Hepatocyte (in vitro differentiated cells): Measurements from ENCODE around the gene TPM2. TPM values are rescaled to one million over a fixed set of nuclear protein-coding genes. Genes with fewer than 3 reads are reported as not detected.

ENCODE experiments used
- DNase-seq: peaks from one replicate; pipeline ENCODE4 v3.0.0-alpha.2; 2016; ENCODE audit warnings: low spot score
- H2AFZ ChIP-seq: fragments of 200-600 bp; sonication (generic); 2 replicates; pipeline ENCODE4 v1.6.0; 2016; ENCODE audit warnings: antibody characterized with exemption, mild to moderate bottlenecking
- H3K27ac ChIP-seq: fragments of 200-600 bp; sonication (generic); 2 replicates; pipeline ENCODE4 v1.5.1; 2016; ENCODE audit warnings: mild to moderate bottlenecking
- H3K27me3 ChIP-seq: fragments of 200-600 bp; sonication (generic); 2 replicates; pipeline ENCODE4 v1.6.1; 2016
- H3K36me3 ChIP-seq: fragments of 200-600 bp; sonication (generic); replicated peaks from 2 replicates; pipeline ENCODE4 v1.5.1; 2016; ENCODE audit warnings: low read depth; ENCODE audit not compliant: insufficient read depth
- H3K4me1 ChIP-seq: fragments of 200-600 bp; sonication (generic); 2 replicates; pipeline ENCODE4 v1.5.1; 2016; ENCODE audit warnings: mild to moderate bottlenecking, moderate library complexity; ENCODE audit not compliant: insufficient read depth
- H3K4me2 ChIP-seq: fragments of 200-600 bp; sonication (generic); 2 replicates; pipeline ENCODE4 v1.6.0; 2016
- H3K4me3 ChIP-seq: fragments of 200-600 bp; sonication (generic); 2 replicates; pipeline ENCODE4 v1.5.1; 2016; ENCODE audit warnings: mild to moderate bottlenecking
- H3K79me2 ChIP-seq: fragments of 200-600 bp; sonication (generic); 2 replicates; pipeline ENCODE4 v1.6.0; 2017; ENCODE audit warnings: mild to moderate bottlenecking
- H3K9me2 ChIP-seq: fragments of 200-600 bp; sonication (generic); replicated peaks from 2 replicates; pipeline ENCODE4 v1.6.0; 2017; ENCODE audit warnings: mild to moderate bottlenecking; ENCODE audit not compliant: insufficient read depth
- H3K9me3 ChIP-seq: fragments of 200-600 bp; sonication (generic); 2 replicates; pipeline ENCODE4 v1.5.1; 2016; ENCODE audit warnings: low read depth, mild to moderate bottlenecking
- H4K20me1 ChIP-seq: fragments of 200-600 bp; sonication (generic); 2 replicates; pipeline ENCODE4 v1.6.0; 2016; ENCODE audit warnings: mild to moderate bottlenecking; ENCODE audit not compliant: insufficient read depth, poor library complexity, severe bottlenecking
- EZH2 ChIP-seq: fragments of 200-600 bp; sonication (generic); IDR thresholded peaks from 2 replicates; pipeline ENCODE4 v1.6.1; 2016; ENCODE audit warnings: antibody characterized with exemption, mild to moderate bottlenecking, borderline replicate concordance
- EZH2phosphoT487 ChIP-seq: fragments of 200-600 bp; sonication (generic); IDR thresholded peaks from one replicate; pipeline ENCODE4 v1.6.1; 2018; ENCODE audit warnings: antibody characterized with exemption, mild to moderate bottlenecking, low read depth, moderate library complexity; ENCODE audit not compliant: unreplicated experiment, severe bottlenecking
- WGBS: methylation state at CpG from one replicate; pipeline ENCODE4 v1.1.6; 2016; ENCODE audit warnings: low lambda C conversion rate; ENCODE audit errors: missing lambda C conversion rate; 5-methylcytosine and 5-hydroxymethylcytosine counted together
- polyA plus RNA-seq: library from polyadenylated mRNA; unstranded; fragments of >200 nt; fragmentation: Nextera tagmentation; extraction: Ambion mirVana; gene quantifications from 2 replicates; pipeline ENCODE4 v1.2.1, GENCODE V29; 2016
- total RNA-seq: library from RNA; depleted of rRNA; stranded (reverse); fragments of >200 nt; gene quantifications from 2 replicates; pipeline ENCODE4 v1.2.3, GENCODE V29; 2014
- TF ChIP-seq, protein P1 (sequence below): fragments of 200-600 bp; sonication (generic); IDR thresholded peaks from 2 replicates; pipeline ENCODE4 v1.5.1; 2016; ENCODE audit warnings: antibody characterized with exemption, mild to moderate bottlenecking; ENCODE audit not compliant: poor library complexity

The TPM2 gene
- total and polyA plus RNA-seq, 2 experiments from 2014 or later: 98.7 to 166 TPM

DNA sequence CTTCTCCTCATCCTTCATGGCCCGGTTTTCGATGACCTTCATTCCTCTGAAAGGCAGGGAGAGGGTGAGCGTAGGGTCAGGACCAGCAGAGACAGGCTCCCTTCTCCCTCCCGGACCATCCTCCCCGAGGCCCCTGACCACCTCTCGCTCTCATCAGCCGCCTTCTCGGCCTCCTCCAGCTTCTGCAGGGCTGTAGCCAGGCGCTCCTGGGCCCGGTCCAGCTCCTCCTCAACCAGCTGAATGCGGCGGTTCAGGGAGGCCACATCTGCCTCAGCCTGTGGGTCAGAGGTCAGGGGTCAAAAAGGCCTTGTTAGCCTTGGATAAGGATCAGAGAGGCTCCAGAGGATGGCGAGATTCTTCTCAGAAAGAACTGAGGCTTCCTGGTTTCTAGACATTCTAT lies 4.2 kb downstream of the TPM2 start:
- Histone ChIP-seq H3K4me3 (no peak overlapping the region), H3K4me1 (peaks cover 13% of the 10 kb centered on the region), H3K36me3 (no peaks in the 10 kb centered on the region), H3K27ac (no peak overlapping the region), H3K9me3 (no peaks in the 10 kb centered on the region), H3K4me2 (no peak overlapping the region), H3K9me2 (no peaks in the 10 kb centered on the region), H3K27me3 (no peaks in the 10 kb centered on the region), H3K79me2 (peaks cover 3% of the 10 kb centered on the region), H4K20me1 (no peaks in the 10 kb centered on the region), H2AFZ (no peak overlapping the region)
- no peak for TF ChIP-seq EZH2phosphoT487
- TF ChIP-seq, protein P1, sequence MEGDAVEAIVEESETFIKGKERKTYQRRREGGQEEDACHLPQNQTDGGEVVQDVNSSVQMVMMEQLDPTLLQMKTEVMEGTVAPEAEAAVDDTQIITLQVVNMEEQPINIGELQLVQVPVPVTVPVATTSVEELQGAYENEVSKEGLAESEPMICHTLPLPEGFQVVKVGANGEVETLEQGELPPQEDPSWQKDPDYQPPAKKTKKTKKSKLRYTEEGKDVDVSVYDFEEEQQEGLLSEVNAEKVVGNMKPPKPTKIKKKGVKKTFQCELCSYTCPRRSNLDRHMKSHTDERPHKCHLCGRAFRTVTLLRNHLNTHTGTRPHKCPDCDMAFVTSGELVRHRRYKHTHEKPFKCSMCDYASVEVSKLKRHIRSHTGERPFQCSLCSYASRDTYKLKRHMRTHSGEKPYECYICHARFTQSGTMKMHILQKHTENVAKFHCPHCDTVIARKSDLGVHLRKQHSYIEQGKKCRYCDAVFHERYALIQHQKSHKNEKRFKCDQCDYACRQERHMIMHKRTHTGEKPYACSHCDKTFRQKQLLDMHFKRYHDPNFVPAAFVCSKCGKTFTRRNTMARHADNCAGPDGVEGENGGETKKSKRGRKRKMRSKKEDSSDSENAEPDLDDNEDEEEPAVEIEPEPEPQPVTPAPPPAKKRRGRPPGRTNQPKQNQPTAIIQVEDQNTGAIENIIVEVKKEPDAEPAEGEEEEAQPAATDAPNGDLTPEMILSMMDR: no peak
- no peak for TF ChIP-seq EZH2
- no peak for DNase-seq
- WGBS: 93% methylated on average over 13 of the region's 13 CpGs

DNA sequence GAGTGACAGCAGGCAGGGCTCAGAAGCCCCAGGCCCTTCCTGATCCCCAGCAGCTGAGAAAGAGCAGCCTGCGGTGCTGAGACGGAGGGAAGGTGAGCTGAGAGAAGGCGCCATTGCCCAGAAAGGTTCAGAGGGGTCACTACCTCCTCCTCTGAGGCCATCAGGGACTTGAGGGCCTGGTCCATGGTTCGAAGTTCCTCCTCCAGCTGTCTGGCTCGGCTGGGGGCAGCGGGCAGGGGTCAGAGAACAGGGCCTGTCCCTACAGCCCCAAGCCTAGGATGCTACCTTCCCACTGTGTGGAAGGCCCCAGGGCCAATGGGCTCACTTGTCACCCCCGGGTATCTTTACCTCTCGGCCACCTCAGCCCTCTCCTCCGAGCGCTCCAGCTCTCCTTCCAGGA lies 4.8 kb downstream of the TPM2 start:
- Histone ChIP-seq H3K4me2 (no peak overlapping the region), H3K27me3 (no peaks in the 10 kb centered on the region), H3K36me3 (no peaks in the 10 kb centered on the region), H3K4me3 (no peak overlapping the region), H3K4me1 (peaks cover 13% of the 10 kb centered on the region), H4K20me1 (no peaks in the 10 kb centered on the region), H2AFZ (no peak overlapping the region), H3K79me2 (peaks cover 3% of the 10 kb centered on the region), H3K9me2 (no peaks in the 10 kb centered on the region), H3K9me3 (no peaks in the 10 kb centered on the region), H3K27ac (no peak overlapping the region)
- no peak for DNase-seq
- TF ChIP-seq EZH2: no peak
- TF ChIP-seq, protein P1: no peak
- TF ChIP-seq EZH2phosphoT487: no peak
- 97% methylated on average over 10 of the region's 10 CpGs for WGBS

DNA sequence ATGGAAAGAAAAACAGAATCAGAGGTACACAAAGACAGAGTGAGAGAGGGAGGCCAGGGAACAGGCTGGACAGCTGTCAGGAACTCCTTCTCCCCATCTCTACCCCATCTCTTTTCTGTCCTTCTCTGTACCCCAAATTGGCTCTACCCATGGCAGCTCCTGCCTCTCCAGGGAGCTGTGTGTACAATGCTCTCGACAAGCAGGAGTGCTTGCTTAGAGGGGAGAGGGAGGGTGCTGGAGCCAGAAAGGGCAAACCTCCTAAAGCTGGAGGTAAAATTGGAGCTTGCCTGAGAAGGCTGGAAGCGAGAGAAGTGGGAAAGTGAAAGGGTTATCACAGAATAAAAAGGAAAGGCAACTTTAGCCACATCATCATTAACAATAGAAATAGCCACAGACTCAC lies 6.4 kb downstream of the TPM2 start:
- no peak overlapping the region for H3K27ac ChIP-seq
- H3K79me2 ChIP-seq: no peaks in the 10 kb centered on the region
- 87% methylated on average over 2 of the region's 2 CpGs for WGBS
- TF ChIP-seq EZH2 (no peak), EZH2phosphoT487 (no peak)
- TF ChIP-seq, protein P1: no peak
- no peak overlapping the region for H3K4me2 ChIP-seq
- no peaks in the 10 kb centered on the region for H3K36me3 ChIP-seq
- H3K9me3 ChIP-seq: no peaks in the 10 kb centered on the region
- no peaks in the 10 kb centered on the region for H3K9me2 ChIP-seq
- no peak for DNase-seq
- no peaks in the 10 kb centered on the region for H3K27me3 ChIP-seq
- no peaks in the 10 kb centered on the region for H4K20me1 ChIP-seq
- H3K4me1 ChIP-seq: peaks cover under 1% of the 10 kb centered on the region
- no peak overlapping the region for H2AFZ ChIP-seq
- H3K4me3 ChIP-seq: no peak overlapping the region
